Cardiac muscle cell (in vitro differentiated cells and primary cell): ENCODE results near the gene AGXT. TPM values are rescaled to one million over a fixed set of nuclear protein-coding genes. Genes with fewer than 3 reads are reported as not detected.

Source experiments
- DNase-seq, 2 donors: peaks; one replicate each; pipeline versions ENCODE4 v3.0.0 to v3.0.0-alpha.2; 2010 to 2017; ENCODE audit warnings: low read depth in 1 of 2, low spot score in 1 of 2
- H3K27ac ChIP-seq: fragments of 200-600 bp; sonication (generic); 2 replicates; pipeline ENCODE4 v1.5.1; 2016
- H3K27me3 ChIP-seq: fragments of 200-600 bp; sonication (generic); 2 replicates; pipeline ENCODE4 v1.6.0; 2016; ENCODE audit warnings: control low read depth
- H3K36me3 ChIP-seq: fragments of 200-600 bp; sonication (generic); 2 replicates; pipeline ENCODE4 v1.5.1; 2016; ENCODE audit warnings: control low read depth
- H3K4me1 ChIP-seq: fragments of 200-600 bp; sonication (generic); 2 replicates; pipeline ENCODE4 v1.8.1; 2017; ENCODE audit warnings: low read depth, mild to moderate bottlenecking, mixed run types
- H3K4me3 ChIP-seq: fragments of 200-600 bp; sonication (generic); 2 replicates; pipeline ENCODE4 v1.5.1; 2016; ENCODE audit warnings: mild to moderate bottlenecking
- H3K9me3 ChIP-seq: fragments of 200-600 bp; sonication (generic); 2 replicates; pipeline ENCODE4 v1.5.1; 2017; ENCODE audit warnings: low read depth, mild to moderate bottlenecking, control low read depth
- polyA plus RNA-seq: library from polyadenylated mRNA; unstranded; fragments of >200 nt; fragmentation: Nextera tagmentation; extraction: Ambion mirVana; gene quantifications from 2 replicates; pipeline ENCODE4 v1.2.1, GENCODE V29; 2016
- total RNA-seq: library from RNA; depleted of rRNA; stranded (reverse); fragments of >200 nt; gene quantifications from 2 replicates; pipeline ENCODE4 v1.2.3, GENCODE V29; 2016
- TF ChIP-seq, protein P1 (sequence below): IDR thresholded peaks from 2 replicates; pipeline ENCODE4 v1.5.1; 2012; ENCODE audit warnings: low read depth, mild to moderate bottlenecking, low read length

Gene AGXT
- total and polyA plus RNA-seq, 2 experiments from 2014 or later: 0.06 to 0.75 TPM

DNA sequence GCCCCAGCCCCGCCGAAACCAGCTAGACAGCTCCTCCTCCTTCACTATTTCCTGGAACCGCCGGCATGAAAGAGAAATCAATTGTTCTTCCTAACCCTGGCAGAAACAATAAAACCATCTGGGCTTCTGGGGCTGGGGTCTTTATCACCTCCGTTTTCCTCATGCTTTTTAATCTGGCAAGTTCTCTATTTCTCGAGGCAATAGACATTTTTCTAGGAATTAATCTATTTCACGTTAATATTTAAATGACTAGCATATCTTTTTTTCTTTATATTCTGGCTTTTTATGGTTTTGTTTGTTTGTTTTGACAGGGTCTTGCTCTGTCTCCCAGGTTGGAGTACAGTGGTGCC, 47.2 kb upstream of the AGXT start:
- no peaks in the 10 kb centered on the region for H3K9me3 ChIP-seq
- H3K27ac ChIP-seq: no peak overlapping the region
- peaks cover 100% of the 10 kb centered on the region for H3K27me3 ChIP-seq
- DNase-seq: no peak
- no peaks in the 10 kb centered on the region for H3K36me3 ChIP-seq
- H3K4me1 ChIP-seq: no peaks in the 10 kb centered on the region
- no peak overlapping the region for H3K4me3 ChIP-seq
- TF ChIP-seq, protein P1, sequence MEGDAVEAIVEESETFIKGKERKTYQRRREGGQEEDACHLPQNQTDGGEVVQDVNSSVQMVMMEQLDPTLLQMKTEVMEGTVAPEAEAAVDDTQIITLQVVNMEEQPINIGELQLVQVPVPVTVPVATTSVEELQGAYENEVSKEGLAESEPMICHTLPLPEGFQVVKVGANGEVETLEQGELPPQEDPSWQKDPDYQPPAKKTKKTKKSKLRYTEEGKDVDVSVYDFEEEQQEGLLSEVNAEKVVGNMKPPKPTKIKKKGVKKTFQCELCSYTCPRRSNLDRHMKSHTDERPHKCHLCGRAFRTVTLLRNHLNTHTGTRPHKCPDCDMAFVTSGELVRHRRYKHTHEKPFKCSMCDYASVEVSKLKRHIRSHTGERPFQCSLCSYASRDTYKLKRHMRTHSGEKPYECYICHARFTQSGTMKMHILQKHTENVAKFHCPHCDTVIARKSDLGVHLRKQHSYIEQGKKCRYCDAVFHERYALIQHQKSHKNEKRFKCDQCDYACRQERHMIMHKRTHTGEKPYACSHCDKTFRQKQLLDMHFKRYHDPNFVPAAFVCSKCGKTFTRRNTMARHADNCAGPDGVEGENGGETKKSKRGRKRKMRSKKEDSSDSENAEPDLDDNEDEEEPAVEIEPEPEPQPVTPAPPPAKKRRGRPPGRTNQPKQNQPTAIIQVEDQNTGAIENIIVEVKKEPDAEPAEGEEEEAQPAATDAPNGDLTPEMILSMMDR: no peak

DNA sequence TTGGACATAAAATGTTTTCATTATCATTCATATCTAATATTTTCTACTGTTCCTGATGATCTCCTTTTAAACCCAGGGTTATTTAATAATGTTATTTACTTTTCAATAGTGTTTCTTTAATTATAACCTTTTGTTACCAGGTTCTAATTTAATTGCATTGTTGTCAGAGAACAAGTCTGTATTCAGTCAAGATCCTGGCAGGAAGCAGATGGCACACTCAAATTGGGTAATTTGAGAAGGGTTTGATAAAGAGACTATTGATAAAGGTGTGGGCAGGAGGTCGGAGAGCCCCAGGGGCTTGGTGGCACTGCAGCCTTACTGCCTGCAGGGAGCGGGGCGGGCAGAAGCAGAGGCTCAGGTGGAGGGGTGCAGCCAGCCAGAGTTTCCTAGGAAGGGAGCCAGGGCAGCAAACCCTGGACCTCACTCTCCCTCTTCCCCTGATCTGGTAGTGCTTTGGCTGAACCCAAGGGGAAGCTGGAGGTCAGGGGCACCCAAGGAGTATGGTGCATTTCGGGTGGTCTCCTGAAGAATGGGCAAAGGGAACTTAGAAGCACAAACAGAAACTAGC, 46.3 kb upstream of the AGXT start:
- no peak overlapping the region for H3K4me3 ChIP-seq
- H3K27ac ChIP-seq: no peak overlapping the region

DNA sequence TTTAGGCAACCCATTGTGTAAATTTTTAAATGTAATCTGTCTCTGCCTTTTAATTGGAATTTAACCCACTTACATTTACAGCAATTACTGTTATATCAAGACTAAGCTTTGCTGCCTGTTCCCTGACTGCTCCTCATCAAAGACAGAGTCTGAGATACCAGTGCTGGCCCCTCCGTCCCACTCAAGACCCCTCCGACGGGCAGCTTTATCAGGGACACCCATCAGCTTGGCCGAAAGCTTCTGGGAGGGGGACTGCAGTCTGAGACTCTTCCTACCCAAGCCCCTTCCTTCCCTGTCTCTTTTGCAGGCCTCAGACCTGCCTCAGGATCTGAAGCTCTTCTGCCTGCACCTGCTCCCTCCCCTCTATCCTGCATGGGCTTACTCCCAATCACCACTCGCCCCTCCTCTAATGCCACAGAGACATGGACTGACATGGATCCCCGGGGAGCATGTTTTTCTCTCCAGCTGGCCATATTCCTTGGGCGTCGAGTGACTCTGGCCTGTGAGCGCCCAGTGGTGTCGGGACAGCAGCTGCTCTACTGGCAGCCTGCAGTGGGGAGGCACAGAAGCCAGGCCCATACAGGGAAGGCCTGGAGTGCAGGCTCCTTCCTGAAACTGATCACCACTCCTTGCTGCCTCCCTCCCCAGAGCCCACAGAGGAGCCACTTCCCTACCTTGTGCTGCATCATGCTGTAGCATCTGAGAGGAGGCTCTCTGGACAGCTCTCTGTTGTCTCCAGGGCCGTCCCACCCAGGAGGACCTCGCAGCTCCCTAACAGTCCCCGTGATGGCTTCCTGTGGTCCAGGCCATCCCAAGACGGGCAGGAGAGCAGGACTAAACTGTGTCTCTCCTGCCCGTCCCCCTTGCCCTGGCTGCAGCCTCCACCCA, 44.9 kb upstream of the AGXT start:
- no peaks in the 10 kb centered on the region for H3K9me3 ChIP-seq
- DNase-seq: no peak
- H3K27ac ChIP-seq: no peak overlapping the region
- H3K27me3 ChIP-seq: peaks cover 100% of the 10 kb centered on the region
- TF ChIP-seq, protein P1: no peak
- no peaks in the 10 kb centered on the region for H3K36me3 ChIP-seq
- no peak overlapping the region for H3K4me3 ChIP-seq
- H3K4me1 ChIP-seq: no peaks in the 10 kb centered on the region

More for the DNA sequence above, 46.3 kb upstream of the AGXT start:
- H3K4me1 ChIP-seq: no peaks in the 10 kb centered on the region
- DNase-seq: no peak
- no peaks in the 10 kb centered on the region for H3K36me3 ChIP-seq
- TF ChIP-seq, protein P1: no peak
- no peaks in the 10 kb centered on the region for H3K9me3 ChIP-seq
- H3K27me3 ChIP-seq: peaks cover 100% of the 10 kb centered on the region

DNA sequence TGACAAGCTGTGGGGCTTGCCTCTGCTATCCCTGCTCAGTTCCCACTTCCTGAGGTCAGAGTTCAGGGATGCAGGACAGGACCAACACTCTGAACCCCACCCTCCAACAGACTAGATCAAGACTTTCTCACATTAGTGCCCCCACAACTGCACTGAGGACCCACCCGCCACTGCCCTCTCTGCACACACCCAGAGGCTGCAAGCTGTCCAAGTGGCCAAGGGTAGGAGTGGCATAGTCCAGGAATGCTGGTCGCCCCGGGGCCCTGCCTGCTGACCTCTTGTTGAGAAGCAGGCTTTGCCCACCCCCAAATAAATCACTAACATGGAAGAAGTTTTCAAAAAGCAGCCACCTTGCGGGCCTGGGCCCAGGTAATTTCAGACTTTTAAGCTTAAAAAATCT, 43.1 kb upstream of the AGXT start:
- peaks cover 100% of the 10 kb centered on the region for H3K27me3 ChIP-seq
- no peaks in the 10 kb centered on the region for H3K36me3 ChIP-seq

DNA sequence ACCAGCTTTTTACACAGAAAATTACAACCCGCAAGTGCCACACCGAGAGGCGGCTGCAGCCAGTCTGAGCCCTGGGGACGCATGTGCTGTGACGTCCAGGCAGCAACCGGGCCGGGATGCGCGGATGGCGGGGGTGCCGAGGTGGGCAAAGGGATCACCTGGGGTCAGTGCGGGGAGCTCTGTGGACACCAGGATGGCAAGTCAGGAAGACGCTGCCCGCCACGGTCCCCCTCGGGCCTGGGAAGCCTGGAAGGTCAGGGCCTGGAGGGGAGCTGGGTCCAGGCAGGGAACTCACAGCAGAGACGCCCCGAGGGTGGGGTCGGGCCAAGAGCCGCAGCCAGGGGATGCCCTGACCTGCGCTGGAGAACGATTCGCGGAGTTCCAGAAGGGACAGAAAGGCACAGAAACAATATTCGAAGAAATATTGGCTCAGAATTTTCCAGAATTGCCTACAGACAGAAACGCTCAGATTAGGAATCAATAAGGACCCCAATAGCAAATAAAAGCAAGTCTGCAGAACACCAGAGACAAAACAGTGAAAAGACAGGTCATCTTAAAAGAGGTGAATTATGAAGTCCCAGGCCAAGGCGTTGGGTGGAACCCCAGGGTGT, 36.9 kb upstream of the AGXT start:
- no peak for DNase-seq
- TF ChIP-seq, protein P1: no peak
- Histone ChIP-seq H3K9me3 (no peaks in the 10 kb centered on the region), H3K4me3 (peak overlapping the region; percentile 7), H3K4me1 (no peaks in the 10 kb centered on the region), H3K27me3 (peaks cover 83% of the 10 kb centered on the region), H3K36me3 (no peaks in the 10 kb centered on the region), H3K27ac (no peak overlapping the region)

More for the DNA sequence above, 43.1 kb upstream of the AGXT start:
- Histone ChIP-seq H3K27ac (no peak overlapping the region), H3K4me1 (no peaks in the 10 kb centered on the region), H3K9me3 (no peaks in the 10 kb centered on the region), H3K4me3 (no peak overlapping the region)
- TF ChIP-seq, protein P1: no peak
- DNase-seq: no peak
